Muscle of arm (tissue), 12 donors: ENCODE results near the gene KL. TPM values are rescaled to one million over a fixed set of nuclear protein-coding genes. Genes with fewer than 3 reads are reported as not detected.
A peak's percentile ranks its signal among the peaks of the same experiment; 100 is the strongest.

Experiments used
- DNase-seq: peaks from one replicate; pipeline ENCODE4 v3.0.0-alpha.2; 2013
- polyA plus RNA-seq, 12 donors: library from polyadenylated mRNA; unstranded; fragments of 120-200 nt; gene quantifications; one replicate each; pipeline ENCODE4 v1.2.1, GENCODE V29; 2013; ENCODE audit not compliant: insufficient read length in 12 of 12

Gene KL
- polyA plus RNA-seq, 12 donors, result 2.4 to 4.4 (median 3.1) TPM; not detected in 2

DNA sequence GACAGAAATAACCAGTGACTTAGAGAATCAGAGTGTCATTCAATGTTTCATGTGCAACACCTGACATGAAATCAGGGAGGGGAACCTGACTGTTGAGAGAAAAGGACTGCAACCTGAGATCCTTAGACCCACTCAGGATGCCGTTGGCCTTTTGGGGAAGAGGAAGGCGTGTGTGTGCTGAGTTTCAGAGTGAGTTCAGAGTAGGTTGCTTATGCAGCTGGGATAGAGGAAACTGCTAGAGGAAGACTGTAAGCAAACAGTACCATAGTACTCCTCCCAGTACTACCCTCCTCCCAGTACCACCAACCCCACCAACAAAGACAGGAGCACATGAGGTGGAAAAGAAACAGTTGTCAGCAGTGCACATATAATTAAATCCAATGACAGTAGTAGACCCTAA lies 63.7 kb downstream of the KL start:
- no peak for DNase-seq

DNA sequence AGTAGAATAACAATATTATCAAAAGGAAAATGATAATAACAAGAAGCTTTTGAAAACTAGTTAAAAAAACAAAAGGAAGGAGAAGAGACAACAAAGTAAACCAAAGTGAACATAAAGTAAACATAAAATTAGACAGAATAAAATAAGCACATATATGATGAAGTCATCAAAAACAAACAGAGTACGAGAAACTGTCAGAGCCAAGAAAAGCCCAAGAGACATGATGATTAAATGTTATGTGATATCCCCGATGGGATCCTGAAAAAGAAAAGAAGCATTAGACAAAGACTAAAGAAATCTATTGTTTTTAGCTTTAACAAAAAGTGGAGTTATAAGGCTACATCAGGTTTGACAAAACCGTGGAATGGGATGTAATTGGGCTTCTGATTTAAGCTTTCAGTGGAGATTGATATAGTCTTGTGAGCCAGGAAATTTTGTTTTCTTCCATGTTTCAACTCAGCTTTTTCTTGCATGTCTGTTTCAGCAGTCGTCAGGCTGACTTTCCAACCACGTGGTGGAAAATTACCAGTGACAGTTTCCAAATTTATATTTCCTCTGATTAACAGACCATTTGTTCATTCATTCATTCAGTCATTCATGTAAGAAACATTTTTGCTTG lies 64.9 kb downstream of the KL start:
- peak; percentile 56 for DNase-seq

DNA sequence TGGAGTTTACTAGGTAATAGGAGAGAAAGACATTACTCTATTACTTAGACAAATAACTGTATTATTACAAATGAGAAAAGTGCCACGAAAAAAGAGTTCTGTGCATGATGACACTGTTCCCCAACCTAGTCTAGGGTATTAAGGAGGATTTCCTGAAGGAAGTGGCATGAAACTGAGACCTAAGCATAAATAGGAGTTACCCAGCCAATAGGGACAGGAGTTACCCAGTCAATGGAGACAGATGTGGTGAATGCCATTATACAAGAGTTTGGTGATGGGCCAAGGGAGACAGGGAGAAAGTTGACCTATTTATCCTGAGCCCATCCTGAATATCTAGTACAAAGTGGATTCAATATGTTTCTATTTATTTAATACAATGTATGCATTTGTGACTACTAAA lies 65.4 kb downstream of the KL start:
- no peak for DNase-seq

DNA sequence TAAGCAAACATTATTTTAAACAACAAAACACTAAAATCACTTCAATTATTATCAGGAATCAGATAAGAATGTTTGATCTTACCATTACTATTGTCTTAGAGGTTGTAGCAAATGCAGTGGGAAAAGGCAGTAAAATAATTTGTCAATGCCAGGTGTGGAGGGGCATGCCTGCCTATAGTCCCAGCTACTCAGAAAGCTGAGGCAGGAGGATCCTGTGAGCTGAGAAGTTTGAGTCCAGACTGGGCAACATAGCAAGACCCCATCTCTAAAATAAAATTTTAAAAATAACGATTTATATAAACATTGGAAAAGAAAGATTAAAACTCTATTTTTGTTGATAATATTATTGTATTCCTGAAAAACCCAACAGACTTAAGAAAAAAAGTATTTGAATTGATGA lies 66.8 kb downstream of the KL start:
- no peak for DNase-seq

GRCh38 chr13:33087091-33087490 lies 70.9 kb downstream of the KL start:
- DNase-seq, result no peak

- DNase-seq, result no peak
These were observed 71.6 kb downstream of the KL start for GRCh38 chr13:33087790-33088189.

GRCh38 chr13:33089311-33089710 lies 73.1 kb downstream of the KL start:
- no peak for DNase-seq

DNA sequence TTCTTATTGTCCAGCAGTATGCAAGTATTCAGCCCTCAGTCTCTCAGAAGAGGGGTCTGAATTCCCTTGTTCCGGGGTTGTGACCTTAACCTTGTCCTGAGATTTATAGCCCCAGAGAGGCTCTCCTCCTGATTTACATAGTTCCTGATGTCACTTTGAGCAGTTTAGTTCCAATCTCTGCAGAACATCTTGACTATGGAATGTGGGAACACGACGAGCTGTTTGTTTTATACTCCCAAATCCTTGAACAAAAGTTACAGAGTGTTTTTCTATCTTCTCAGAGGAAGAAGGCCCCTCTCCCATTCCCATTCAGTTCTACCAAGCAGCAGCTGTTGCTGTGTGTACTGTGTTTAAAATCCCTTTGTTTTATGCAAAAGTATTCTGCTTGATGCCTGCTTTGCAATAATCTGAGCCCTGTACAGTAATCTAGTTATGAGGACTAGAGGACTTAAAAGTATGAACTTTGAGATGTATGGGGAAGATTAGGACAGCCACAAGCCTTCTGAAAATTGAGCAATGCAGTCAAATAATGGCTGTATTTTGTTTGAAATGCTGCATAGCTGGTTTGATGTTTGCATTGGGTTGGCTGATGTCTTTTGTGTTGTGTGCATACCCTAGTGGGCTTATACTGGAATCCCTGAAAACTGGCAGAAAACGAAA lies 74.7 kb downstream of the KL start:
- DNase-seq, result no peak

GRCh38 chr13:33091415-33091774 lies 75.2 kb downstream of the KL start:
- no peak for DNase-seq

DNA sequence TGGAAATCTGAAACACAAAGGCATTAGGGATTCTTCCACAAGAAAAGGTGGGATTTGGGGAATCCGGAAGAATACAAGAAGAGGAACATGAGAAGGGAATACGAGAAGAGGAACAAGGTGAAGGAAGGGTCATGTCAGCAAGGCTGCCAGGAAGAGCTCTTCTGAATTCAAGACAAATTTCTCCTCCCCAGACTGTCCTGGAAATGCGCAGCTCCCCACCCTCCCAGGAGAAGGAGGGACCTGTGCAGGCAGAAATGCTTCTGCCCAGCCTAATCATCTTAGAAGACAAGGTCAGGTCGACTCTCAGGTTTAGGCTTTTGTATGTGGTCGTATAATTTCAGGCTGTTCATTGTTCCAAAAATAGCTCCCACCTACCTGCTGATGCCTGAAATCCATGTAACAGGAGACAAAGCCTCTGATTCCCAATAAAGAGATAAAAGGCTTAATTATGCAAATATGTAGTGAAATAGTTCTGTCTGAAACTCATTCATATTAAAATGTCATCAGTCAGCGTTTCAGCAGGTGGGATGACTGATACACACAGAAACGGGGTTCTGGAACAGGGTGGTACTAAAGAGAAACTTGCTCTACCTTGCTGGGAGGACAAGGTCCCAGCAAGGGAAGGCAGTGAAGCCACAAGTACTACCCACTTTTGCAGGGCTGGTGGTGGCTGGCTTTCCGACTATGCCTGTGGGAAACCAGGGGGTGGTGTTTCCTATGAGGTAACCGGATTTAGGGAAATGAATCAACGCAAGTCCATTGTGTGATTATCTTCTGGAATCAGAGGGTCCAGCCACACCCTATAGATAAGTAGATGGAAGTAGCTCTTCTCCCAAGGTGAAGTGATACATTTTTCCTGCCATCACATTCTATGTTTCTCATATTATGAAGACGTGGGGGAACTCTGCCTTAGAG lies 76.1 kb downstream of the KL start:
- DNase-seq, result no peak

DNA sequence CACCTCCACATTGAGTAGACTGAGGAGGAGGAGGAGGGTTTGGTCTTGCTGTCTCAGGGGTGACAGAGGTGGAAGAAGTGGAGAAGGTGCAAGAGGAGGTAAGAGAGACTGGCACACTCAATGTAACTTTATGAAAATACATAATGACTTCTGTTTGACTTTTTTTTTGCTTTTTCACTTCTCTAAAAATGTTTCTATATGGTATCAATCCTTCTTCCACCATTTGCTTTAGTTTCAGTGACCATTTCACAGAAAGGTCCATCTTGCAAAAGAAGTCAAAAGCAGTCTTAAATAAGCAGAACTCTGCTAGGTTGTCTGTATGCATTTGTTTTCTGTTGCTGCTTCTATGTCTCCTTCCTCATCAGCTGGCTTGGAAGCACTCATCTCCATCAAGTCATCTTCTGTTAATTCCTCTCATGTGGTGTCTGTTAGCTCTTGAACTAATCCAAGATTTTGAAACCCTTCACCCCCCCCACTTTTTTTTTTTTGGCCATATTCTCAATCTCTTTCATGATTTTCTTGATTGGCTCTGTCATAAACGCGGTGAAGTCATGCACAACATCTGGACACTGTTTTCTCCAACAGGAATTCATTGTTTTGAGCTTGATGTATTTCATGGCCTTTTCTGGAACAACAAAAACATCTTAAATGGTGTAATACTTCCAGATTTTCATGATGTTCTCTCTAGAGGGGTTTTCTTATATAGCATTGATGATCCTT lies 80.8 kb downstream of the KL start:
- no peak for DNase-seq

DNA sequence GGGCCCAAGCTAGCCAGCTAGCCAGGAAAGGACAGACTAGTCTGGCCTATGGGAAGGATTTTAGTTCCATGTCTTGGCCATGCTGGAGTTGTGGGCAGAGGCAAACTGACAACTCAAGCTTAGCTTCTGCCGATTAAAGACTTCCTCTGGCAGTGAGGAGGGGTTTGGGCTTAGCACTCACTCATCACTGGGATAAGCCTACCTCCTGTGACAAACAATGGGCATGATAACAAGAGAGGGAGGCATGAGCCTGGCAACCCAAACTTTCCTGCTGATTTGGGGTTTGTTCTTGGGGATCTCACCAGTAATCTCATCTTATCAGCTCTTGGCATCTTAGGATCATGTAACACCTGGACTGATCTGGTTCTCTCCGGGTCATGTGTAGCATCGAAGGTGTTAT lies 83.6 kb downstream of the KL start:
- DNase-seq, result no peak

DNA sequence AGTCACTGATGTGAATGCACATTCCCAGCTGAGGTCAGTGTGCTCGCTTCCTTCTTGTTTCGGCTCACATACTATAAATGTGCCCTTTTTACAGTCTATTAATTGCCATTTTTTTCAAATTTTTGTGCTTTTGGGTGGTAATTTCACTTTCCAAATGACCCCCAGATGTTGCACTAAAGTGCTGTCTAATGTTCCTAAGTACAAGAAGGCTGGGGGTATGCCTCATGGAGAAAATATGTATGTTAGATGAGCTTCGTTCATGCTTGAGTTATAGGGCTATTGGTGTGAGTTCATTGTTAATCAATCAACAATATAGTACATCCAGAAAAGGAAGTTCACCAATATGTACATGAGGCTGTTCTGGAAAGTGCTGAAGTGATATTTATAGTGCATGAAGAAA lies 84.7 kb downstream of the KL start:
- DNase-seq, result no peak

- no peak for DNase-seq
These were observed 85.6 kb downstream of the KL start for GRCh38 chr13:33101835-33102234.

DNA sequence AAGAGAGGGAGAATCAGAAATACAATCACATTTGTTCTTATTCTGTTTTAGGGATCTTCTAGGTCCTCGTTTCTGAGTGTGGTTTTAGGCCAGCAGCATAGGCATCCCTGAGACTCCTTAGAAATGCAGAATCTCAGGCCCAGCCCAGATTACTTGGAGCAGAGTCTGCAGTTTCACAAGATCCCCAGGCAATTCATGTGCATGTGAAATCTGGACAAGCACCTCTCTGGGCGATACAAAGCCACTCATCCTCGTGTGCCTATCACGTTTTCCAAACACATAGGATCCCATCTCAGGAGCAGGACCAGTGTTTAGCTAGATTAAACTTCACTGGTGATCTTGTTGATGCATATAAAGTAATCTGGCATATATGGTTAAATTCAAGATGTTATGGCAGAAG lies 87.2 kb downstream of the KL start:
- no peak for DNase-seq

- no peak for DNase-seq
These were observed 89.3 kb downstream of the KL start for GRCh38 chr13:33105387-33106005.

DNA sequence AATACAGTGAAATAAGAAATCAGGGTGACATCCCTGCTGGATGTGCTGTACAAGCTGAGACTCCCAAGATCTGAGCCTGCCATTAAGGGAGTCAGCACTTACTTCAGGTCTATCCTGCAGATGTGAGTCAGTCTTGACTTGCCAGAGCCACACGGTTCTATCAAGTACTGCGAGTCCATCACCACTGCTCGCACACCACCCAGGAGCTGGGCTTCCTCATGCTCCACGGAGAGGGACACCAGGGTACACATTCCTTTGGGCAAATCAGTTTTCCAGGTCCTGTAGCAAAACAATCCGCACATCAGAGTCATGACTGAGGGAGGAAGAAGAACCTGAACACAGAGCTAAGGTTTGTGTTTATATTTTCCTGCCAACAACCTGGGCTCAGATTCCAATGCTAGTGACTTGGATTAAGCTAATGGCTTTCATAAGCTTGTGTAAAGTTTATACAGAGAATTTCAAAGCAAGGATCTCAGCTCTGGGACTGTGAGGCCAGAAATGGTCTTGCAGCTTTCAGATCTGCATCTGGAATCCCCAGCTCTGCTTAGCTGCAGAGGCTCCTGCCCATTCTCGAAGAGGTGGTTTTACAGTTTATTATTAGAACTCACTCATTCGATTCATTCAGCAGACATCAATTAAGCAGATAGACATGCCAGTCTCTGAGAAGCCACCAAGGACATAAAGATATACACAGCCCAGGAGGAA lies 90.6 kb downstream of the KL start:
- DNase-seq, result no peak

GRCh38 chr13:33107361-33107760 lies 91.1 kb downstream of the KL start:
- DNase-seq, result no peak

DNA sequence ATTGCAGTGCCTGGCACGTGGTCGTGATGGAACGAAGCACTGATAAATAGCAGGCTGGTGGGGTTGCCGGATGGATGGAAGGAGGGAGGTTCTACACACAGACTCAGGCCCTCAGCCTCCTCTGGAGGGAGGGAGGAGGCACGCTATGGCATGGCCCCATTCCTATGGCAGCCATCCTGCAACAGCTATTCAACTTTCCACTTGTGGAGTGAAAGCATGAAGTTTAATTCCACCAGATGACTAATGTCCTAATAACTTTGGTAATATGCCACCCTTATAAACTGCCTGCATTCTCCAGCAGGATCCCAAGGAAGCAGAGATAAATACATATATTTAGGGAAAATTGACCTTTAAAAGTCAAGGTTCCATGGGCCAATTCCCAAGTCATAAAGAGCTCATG lies 92.4 kb downstream of the KL start:
- no peak for DNase-seq

GRCh38 chr13:33109271-33109697 lies 93.1 kb downstream of the KL start:
- DNase-seq, result no peak

DNA sequence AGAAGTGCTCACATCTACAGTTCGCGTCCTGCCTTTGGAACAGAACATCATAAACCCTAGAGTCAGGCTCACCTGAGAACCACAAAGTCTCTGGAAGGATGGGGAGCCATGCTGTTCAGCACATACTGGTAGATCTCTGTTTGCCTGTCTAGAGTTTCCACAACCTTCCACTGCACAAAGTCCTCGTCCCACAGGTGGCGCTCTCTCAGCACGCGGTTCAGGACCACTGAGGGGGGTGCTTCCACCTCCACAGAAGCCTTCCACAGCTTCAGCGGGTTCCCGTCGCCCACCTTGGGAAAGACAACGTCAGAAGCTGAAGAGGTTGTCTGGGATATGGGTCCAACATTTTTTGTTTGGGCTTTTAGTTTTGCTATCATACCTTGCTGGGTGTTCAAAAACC lies 93.6 kb downstream of the KL start:
- no peak for DNase-seq
